Measurements from ENCODE around the gene NEGR1. TPM values are rescaled to one million over a fixed set of nuclear protein-coding genes. Genes with fewer than 3 reads are reported as not detected.

NEGR1 gene
- total and polyA plus RNA-seq, 9 of the 15 experiments (the other 6 are each of a cell fraction or from before 2014, with no cell fraction given), result not detected

- TF ChIP-seq ZNF507 (tag; conservative IDR thresholded peaks at IDR 0.05), result no peak
Observed at GRCh38 chr1:71944006-71944405, 338.3 kb downstream of the NEGR1 start (continued).

GRCh38 chr1:71940261-71940660, 342.1 kb downstream of the NEGR1 start:
- 7% methylated on average over 2 of the region's 2 CpGs for WGBS (ENCODE audit: insufficient coverage, low coverage, missing lambda C conversion rate)
- BruUV-seq (replicated peaks), result no TSS peak
- no peaks in the 10 kb centered on the region for H3K9me1 ChIP-seq (ENCODE audit: control insufficient read depth, insufficient read depth, low read length)
- H3K4me2 ChIP-seq (ENCODE audit: insufficient read depth, low read length), result no peak overlapping the region
- no peaks in the 10 kb centered on the region for H3K36me3 ChIP-seq (ENCODE audit: control insufficient read depth, insufficient read depth, low read length)
- no peak overlapping the region for H2AFZ ChIP-seq (ENCODE audit: low read depth, low read length)
- no peaks in the 10 kb centered on the region for H3K4me1 ChIP-seq (replicated peaks in 1 of 2; ENCODE audit: control insufficient read depth in 2 of 2, insufficient read depth in 2 of 2, low read length in 2 of 2)
- H3K27ac ChIP-seq (ENCODE audit: extremely low read depth, low read depth, low read length), result no peak overlapping the region
- H3K79me2 ChIP-seq (ENCODE audit: control insufficient read depth, insufficient read depth, low read length), result no peaks in the 10 kb centered on the region
- H4K20me1 ChIP-seq (replicated peaks; ENCODE audit: control insufficient read depth, insufficient read depth, low read length), result no peaks in the 10 kb centered on the region
- no peaks in the 10 kb centered on the region for H3K9me3 ChIP-seq (replicated peaks; ENCODE audit: control insufficient read depth, insufficient read depth, low read depth, low read length)
- CTCF ChIA-PET (ENCODE audit: low intra/inter-chr PET ratio), result no interaction called here
- intact Hi-C loops (cut with micrococcal nuclease) (no loop called here), in situ Hi-C loops (cut with MboI) (no loop called here)
- no peak overlapping the region for H3K9ac ChIP-seq (ENCODE audit: insufficient read depth in 1 of 2, low read depth in 2 of 2, low read length in 2 of 2)
- POLR2A ChIA-PET, result no interaction called here
- no peaks in the 10 kb centered on the region for H3K27me3 ChIP-seq (ENCODE audit: control insufficient read depth in 2 of 2, insufficient read depth in 2 of 2, low read length in 2 of 2)
- DNase-seq (ENCODE audit: extremely low read depth in 1 of 4, low spot score in 3 of 4) (no peak), ATAC-seq (no peak), FAIRE-seq (no peak)
- H3K4me3 ChIP-seq, result no peak overlapping the region
- TF ChIP-seq HNRNPLL (IDR thresholded peaks at IDR 0.05; ENCODE audit: low read depth, low read length, poor library complexity, severe bottlenecking) (no peak), ZBTB34 (CRISPR knock-in tag; IDR thresholded peaks at IDR 0.05) (no peak), CUX1 (CRISPR knock-in tag; IDR thresholded peaks at IDR 0.05) (no peak), E2F8 (IDR thresholded peaks at IDR 0.05; ENCODE audit: low read depth, partially characterized antibody) (no peak), ZC3H4 (CRISPR knock-in tag; IDR thresholded peaks at IDR 0.05; ENCODE audit: borderline replicate concordance) (no peak), SMARCA5 (IDR thresholded peaks at IDR 0.05) (no peak), HDAC2 (IDR thresholded peaks at IDR 0.05) (no peak), RAD51 (IDR thresholded peaks at IDR 0.05; ENCODE audit: borderline replicate concordance, low read depth) (no peak), HNRNPH1 (optimal IDR thresholded peaks at IDR 0.05; ENCODE audit: low read depth, low read length) (no peak), NFE2L1 (tag; IDR thresholded peaks at IDR 0.05; ENCODE audit: borderline replicate concordance, low read depth) (no peak), NR2C2 (CRISPR knock-in tag; IDR thresholded peaks at IDR 0.05) (no peak), NR2C2 (tag; IDR thresholded peaks at IDR 0.05) (no peak)
